Uterus (tissue), 4 donors: ENCODE results near the gene FNBP1L. TPM values are rescaled to one million over a fixed set of nuclear protein-coding genes. Genes with fewer than 3 reads are reported as not detected.

Experiments used
- DNase-seq, 2 donors: peaks; one replicate each; pipeline ENCODE4 v3.0.0-alpha.2; 2019 to 2020
- H3K27ac ChIP-seq, 2 donors: fragments of 200-600 bp; sonication (generic); 1 replicate in 1 of 2; 2 replicates in 1 of 2; pipeline ENCODE4 v1.5.1; 2016 to 2018
- H3K27me3 ChIP-seq, 2 donors: fragments of 200-600 bp; sonication (generic); one replicate each; pipeline ENCODE4 v1.5.1; 2018 to 2019; ENCODE audit warnings: control low read depth in 1 of 2
- H3K36me3 ChIP-seq, 2 donors: fragments of 200-600 bp; sonication (generic); one replicate each; pipeline ENCODE4 v1.5.1; 2019; ENCODE audit warnings: control low read depth in 1 of 2
- H3K4me1 ChIP-seq, 2 donors: fragments of 200-600 bp; sonication (generic); one replicate each; pipeline ENCODE4 v1.5.1; 2018 to 2019; ENCODE audit warnings: control low read depth in 1 of 2
- H3K4me3 ChIP-seq, 2 donors: fragments of 200-600 bp; sonication (generic); 1 replicate in 1 of 2; 2 replicates in 1 of 2; pipeline ENCODE4 v1.5.1; 2018 to 2019; ENCODE audit warnings: mild to moderate bottlenecking in 1 of 2
- H3K9me3 ChIP-seq, 2 donors: fragments of 200-600 bp; sonication (generic); one replicate each; pipeline ENCODE4 v1.5.1; 2019; ENCODE audit warnings: control low read depth in 1 of 2
- POLR2A ChIP-seq, 2 donors: fragments of 450-650 bp; IDR thresholded peaks; one replicate each; pipeline ENCODE4 v1.6.1; 2016; ENCODE audit warnings: antibody characterized with exemption in 2 of 2, mild to moderate bottlenecking in 1 of 2, moderate library complexity in 1 of 2
- intact Hi-C: fragments of 100-400 bp; cut with DNase I; formaldehyde crosslinking; loops from one replicate; pipeline ENCODE4 v1.15.1; 2023; ENCODE audit warnings: low total_unique reads
- total RNA-seq, 4 donors: library from RNA; depleted of rRNA in 3 of 4; stranded (reverse); fragments of >200 nt in 3 of 4; gene quantifications; one replicate each; pipeline versions ENCODE4 v1.1.0 to v1.2.4, GENCODE V29; 2014 to 2023
- TF ChIP-seq, protein P1 (sequence below), 4 experiments: fragments of 200-600 bp in 2 of 4; fragments of 450-650 bp in 2 of 4; sonication (generic) in 2 of 4; IDR thresholded peaks; one replicate each; pipeline ENCODE4 v1.5.1; 2016 to 2019; ENCODE audit warnings: antibody characterized with exemption in 4 of 4, mild to moderate bottlenecking in 2 of 4, moderate library complexity in 1 of 4
- donor health status: DM: yes; HTN: yes; CAD: no.

FNBP1L gene
- total RNA-seq, 4 donors from 2014 or later, result 14.9 to 88.1 (median 23.0) TPM

DNA sequence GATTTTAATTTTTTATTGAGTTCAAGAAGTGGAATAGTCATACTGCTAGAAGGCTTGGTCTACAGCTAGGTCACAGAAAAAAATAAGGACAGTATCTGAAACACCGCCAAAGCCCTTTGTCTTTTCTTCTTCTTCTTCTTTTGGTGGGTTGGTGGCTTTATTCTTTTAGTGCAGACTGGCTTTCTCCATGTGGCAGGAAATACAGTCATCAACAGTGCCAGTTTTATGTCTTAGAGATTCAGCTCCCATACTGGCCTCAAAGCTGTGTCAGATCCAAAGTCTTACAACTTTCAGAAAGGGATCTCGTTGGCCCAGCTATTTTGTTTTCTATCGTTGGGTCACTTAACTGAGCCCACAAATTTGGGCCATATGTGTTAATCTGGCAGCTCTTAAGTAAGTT, 58.2 kb downstream of the FNBP1L start:
- no peaks in the 10 kb centered on the region for H3K9me3 ChIP-seq
- H3K27me3 ChIP-seq, result no peaks in the 10 kb centered on the region
- no peak for TF ChIP-seq POLR2A (IDR thresholded peaks at IDR 0.05)
- TF ChIP-seq, protein P1, sequence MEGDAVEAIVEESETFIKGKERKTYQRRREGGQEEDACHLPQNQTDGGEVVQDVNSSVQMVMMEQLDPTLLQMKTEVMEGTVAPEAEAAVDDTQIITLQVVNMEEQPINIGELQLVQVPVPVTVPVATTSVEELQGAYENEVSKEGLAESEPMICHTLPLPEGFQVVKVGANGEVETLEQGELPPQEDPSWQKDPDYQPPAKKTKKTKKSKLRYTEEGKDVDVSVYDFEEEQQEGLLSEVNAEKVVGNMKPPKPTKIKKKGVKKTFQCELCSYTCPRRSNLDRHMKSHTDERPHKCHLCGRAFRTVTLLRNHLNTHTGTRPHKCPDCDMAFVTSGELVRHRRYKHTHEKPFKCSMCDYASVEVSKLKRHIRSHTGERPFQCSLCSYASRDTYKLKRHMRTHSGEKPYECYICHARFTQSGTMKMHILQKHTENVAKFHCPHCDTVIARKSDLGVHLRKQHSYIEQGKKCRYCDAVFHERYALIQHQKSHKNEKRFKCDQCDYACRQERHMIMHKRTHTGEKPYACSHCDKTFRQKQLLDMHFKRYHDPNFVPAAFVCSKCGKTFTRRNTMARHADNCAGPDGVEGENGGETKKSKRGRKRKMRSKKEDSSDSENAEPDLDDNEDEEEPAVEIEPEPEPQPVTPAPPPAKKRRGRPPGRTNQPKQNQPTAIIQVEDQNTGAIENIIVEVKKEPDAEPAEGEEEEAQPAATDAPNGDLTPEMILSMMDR (IDR thresholded peaks at IDR 0.05), result no peak
- no peak overlapping the region for H3K4me3 ChIP-seq
- intact Hi-C loops, result no loop called here
- no peak for DNase-seq
- H3K36me3 ChIP-seq, result no peaks in the 10 kb centered on the region
- no peak overlapping the region for H3K27ac ChIP-seq
- no peaks in the 10 kb centered on the region for H3K4me1 ChIP-seq

GRCh38 chr1:93516164-93516563, 68.2 kb downstream of the FNBP1L start:
- no peak overlapping the region for H3K4me3 ChIP-seq
- no peaks in the 10 kb centered on the region for H3K9me3 ChIP-seq
- no peak for DNase-seq
- no peaks in the 10 kb centered on the region for H3K36me3 ChIP-seq
- H3K27ac ChIP-seq, result no peak overlapping the region
- no peaks in the 10 kb centered on the region for H3K27me3 ChIP-seq
- TF ChIP-seq POLR2A (IDR thresholded peaks at IDR 0.05), result no peak
- TF ChIP-seq, protein P1 (IDR thresholded peaks at IDR 0.05), result no peak
- intact Hi-C loops, result no loop called here
- no peaks in the 10 kb centered on the region for H3K4me1 ChIP-seq

DNA sequence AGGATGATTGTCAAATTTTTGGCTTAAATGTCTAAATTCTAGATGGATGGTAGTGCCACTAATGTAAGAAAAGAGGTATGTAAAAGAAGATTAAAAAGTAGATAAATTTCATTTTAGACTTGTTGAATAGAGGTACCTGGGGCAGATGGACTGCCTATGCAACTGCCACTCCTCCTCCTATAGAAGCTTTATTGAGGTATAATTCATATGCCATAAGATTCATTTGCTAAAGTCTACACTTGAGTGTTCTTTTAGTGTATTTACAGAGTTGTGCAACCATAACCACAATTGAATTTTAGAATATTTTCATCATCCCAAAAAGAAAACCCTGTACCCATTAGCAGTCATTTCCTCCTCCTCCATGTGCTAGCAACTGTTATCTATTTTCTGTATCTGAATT, 70.6 kb downstream of the FNBP1L start:
- no peak overlapping the region for H3K4me3 ChIP-seq
- no peaks in the 10 kb centered on the region for H3K4me1 ChIP-seq
- no peaks in the 10 kb centered on the region for H3K27me3 ChIP-seq
- H3K9me3 ChIP-seq, result no peaks in the 10 kb centered on the region
- H3K36me3 ChIP-seq, result no peaks in the 10 kb centered on the region
- TF ChIP-seq, protein P1 (IDR thresholded peaks at IDR 0.05), result no peak
- TF ChIP-seq POLR2A (IDR thresholded peaks at IDR 0.05), result no peak
- intact Hi-C loops, result no loop called here
- H3K27ac ChIP-seq, result no peak overlapping the region
- no peak for DNase-seq

DNA sequence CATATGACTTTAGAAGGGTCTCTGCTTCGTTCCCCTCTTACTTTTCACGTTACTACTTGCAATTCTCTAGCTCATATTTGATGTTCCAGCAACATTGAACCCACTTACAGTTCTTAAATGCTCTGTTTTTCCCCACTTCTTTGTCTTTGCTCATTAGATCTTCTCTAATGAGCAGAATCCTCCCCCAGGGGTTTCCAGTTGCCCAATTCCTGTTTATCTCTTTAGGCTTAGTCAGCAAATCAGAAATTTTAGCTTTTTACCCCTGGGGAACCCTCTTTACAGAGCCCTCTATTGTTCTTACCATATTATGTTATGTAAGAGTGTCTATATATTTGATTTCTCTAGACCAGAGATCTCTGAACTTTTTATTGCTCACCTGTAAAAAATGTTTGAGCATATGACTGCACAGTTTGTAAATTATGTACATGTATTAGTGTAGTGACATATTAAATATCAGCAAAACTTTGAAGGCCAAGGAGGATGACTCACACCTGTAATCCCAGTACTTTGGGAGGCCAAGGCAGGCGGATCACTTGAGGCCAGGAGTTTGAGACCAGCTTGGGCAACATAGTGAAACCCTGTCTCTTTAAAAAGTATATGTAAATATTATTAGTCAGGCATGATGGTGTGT, 71.4 kb downstream of the FNBP1L start:
- no peak for DNase-seq
- Histone ChIP-seq H3K4me3 (no peak overlapping the region), H3K36me3 (no peaks in the 10 kb centered on the region), H3K27ac (no peak overlapping the region), H3K27me3 (no peaks in the 10 kb centered on the region), H3K4me1 (peaks cover 0 to 3% of the 10 kb centered on the region in 2 donors), H3K9me3 (no peaks in the 10 kb centered on the region)
- intact Hi-C loops, result no loop called here
- no peak for TF ChIP-seq POLR2A (IDR thresholded peaks at IDR 0.05)
- TF ChIP-seq, protein P1 (IDR thresholded peaks at IDR 0.05), result no peak

- Histone ChIP-seq H3K36me3 (no peaks in the 10 kb centered on the region), H3K27ac (no peak overlapping the region), H3K27me3 (no peaks in the 10 kb centered on the region), H3K9me3 (no peaks in the 10 kb centered on the region), H3K4me1 (peaks cover 0 to 3% of the 10 kb centered on the region in 2 donors), H3K4me3 (no peak overlapping the region)
- TF ChIP-seq POLR2A (IDR thresholded peaks at IDR 0.05), result no peak
- TF ChIP-seq, protein P1 (IDR thresholded peaks at IDR 0.05), result no peak
- DNase-seq, result no peak
- intact Hi-C loops, result no loop called here
These were observed 73.7 kb downstream of the FNBP1L start for GRCh38 chr1:93521618-93522017.
